Ramos (cell line): Measurements from ENCODE around the gene HERC2.

ENCODE experiments used
- in situ Hi-C: fragments of 300-500 bp; cut with MboI; formaldehyde crosslinking; loops from one replicate; pipeline ENCODE4 v1.14.3; 2022; ENCODE audit warnings: low sequenced_read_pairs; ENCODE audit not compliant: unreplicated experiment

Gene HERC2

GRCh38 chr15:28080386-28080785 lies 241.6 kb downstream of the HERC2 start:
- in situ Hi-C loops: no loop called here

GRCh38 chr15:28079313-28079969 lies 242.5 kb downstream of the HERC2 start:
- in situ Hi-C loops: no loop called here

- in situ Hi-C loops: no loop called here
Measured at GRCh38 chr15:28078191-28078719, 243.7 kb downstream of the HERC2 start.

- in situ Hi-C loops: no loop called here
Measured at GRCh38 chr15:28075573-28075972, 246.4 kb downstream of the HERC2 start.

GRCh38 chr15:28068930-28069329 lies 253.0 kb downstream of the HERC2 start:
- in situ Hi-C loops: no loop called here

GRCh38 chr15:28066231-28066630 lies 255.7 kb downstream of the HERC2 start:
- in situ Hi-C loops: no loop called here
